HL-60 (cell line): ENCODE measurements around the gene MACF1.

Source experiments
- DNase-seq, 2 experiments: peaks; one replicate each; pipeline ENCODE4 v3.0.0-alpha.2; 2010 to 2020; ENCODE audit warnings: low read depth in 1 of 2, low spot score in 1 of 2
- H3K27ac ChIP-seq: fragments of 250-450 bp; sonication (Bioruptor Pico); replicated peaks from 2 replicates; pipeline ENCODE4 v1.5.1; 2020; ENCODE audit warnings: mild to moderate bottlenecking, moderate library complexity
- H3K27me3 ChIP-seq: fragments of 250-450 bp; sonication (Bioruptor Pico); 2 replicates; pipeline ENCODE4 v1.5.1; 2021; ENCODE audit warnings: mild to moderate bottlenecking, moderate library complexity; ENCODE audit not compliant: insufficient read depth, poor library complexity, severe bottlenecking
- H3K4me3 ChIP-seq: replicated peaks from 2 replicates; pipeline ENCODE4 v1.5.1; 2011; ENCODE audit warnings: mild to moderate bottlenecking, control low read depth, low read length; ENCODE audit not compliant: insufficient read depth
- CTCF ChIP-seq: IDR thresholded peaks from one replicate; pipeline ENCODE4 v1.5.1; 2011; ENCODE audit warnings: low read length, control low read depth, inconsistent platforms; ENCODE audit not compliant: insufficient read depth
- GABPA ChIP-seq: IDR thresholded peaks from 2 replicates; pipeline ENCODE4 v1.6.1; 2012; ENCODE audit warnings: low read depth
- POLR2AphosphoS5 ChIP-seq: IDR thresholded peaks from 2 replicates; pipeline ENCODE4 v1.6.1; 2012; ENCODE audit warnings: low read depth
- REST ChIP-seq: IDR thresholded peaks from 2 replicates; pipeline ENCODE4 v1.6.1; 2012; ENCODE audit warnings: low read depth; ENCODE audit not compliant: insufficient replicate concordance
- SPI1 ChIP-seq: IDR thresholded peaks from 2 replicates; pipeline ENCODE4 v1.6.1; 2012; ENCODE audit warnings: low read depth, mild to moderate bottlenecking, borderline replicate concordance

Gene MACF1

GRCh38 chr1:39189592-39190041, 14.9 kb upstream of the MACF1 start:
- no peak for DNase-seq
- no peaks in the 10 kb centered on the region for H3K27me3 ChIP-seq
- TF ChIP-seq POLR2AphosphoS5 (no peak), SPI1 (no peak), GABPA (no peak), CTCF (no peak), REST (no peak)
- H3K4me3 ChIP-seq: no peak overlapping the region
- no peak overlapping the region for H3K27ac ChIP-seq

GRCh38 chr1:39190096-39190495, 14.4 kb upstream of the MACF1 start:
- Histone ChIP-seq H3K27me3 (no peaks in the 10 kb centered on the region), H3K27ac (no peak overlapping the region), H3K4me3 (no peak overlapping the region)
- no peak for TF ChIP-seq CTCF
- TF ChIP-seq SPI1: no peak
- no peak for TF ChIP-seq GABPA
- TF ChIP-seq REST: no peak
- no peak for TF ChIP-seq POLR2AphosphoS5
- DNase-seq: no peak

- DNase-seq: no peak
- Histone ChIP-seq H3K27ac (no peak overlapping the region), H3K27me3 (no peaks in the 10 kb centered on the region), H3K4me3 (no peak overlapping the region)
- no peak for TF ChIP-seq GABPA
- no peak for TF ChIP-seq SPI1
- TF ChIP-seq POLR2AphosphoS5: no peak
- no peak for TF ChIP-seq REST
- TF ChIP-seq CTCF: no peak
Observed at GRCh38 chr1:39194398-39195051, 10.0 kb upstream of the MACF1 start.
